Activated naive CD4-positive, alpha-beta T cell treated with anti-CD3 and anti-CD28 coated beads, Interleukin-2, amount 50 U/mL, for 16 hours (primary cell): Measurements from ENCODE around the gene FAM240B.

Experiments
- DNase-seq: peaks from one replicate; pipeline ENCODE4 v3.0.0-alpha.2; 2020

FAM240B gene

DNA sequence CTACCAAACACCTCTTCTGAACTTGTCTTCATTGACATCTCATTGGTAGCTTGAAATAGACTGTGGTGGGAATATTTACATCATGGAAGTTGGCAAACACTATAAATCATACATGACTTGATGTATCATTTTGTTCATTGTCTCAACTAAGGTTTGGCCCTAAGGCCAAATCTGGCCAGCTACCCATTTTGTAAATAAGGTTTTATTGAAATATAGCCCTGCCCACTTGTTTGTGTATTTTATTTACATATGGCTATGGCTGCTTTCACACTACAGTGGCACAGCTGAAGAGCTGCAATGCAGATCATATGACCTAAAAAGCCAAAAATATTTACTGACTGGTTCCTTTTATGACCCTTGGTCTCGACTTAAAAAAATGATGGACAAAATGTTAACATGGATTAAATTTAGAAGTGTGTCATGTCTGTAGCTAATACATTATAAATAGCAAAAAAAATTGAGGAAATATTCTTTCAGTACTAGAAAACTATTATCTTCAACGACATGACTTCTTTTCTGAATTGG is 22.1 kb downstream of the FAM240B start:
- DNase-seq: no peak

DNA sequence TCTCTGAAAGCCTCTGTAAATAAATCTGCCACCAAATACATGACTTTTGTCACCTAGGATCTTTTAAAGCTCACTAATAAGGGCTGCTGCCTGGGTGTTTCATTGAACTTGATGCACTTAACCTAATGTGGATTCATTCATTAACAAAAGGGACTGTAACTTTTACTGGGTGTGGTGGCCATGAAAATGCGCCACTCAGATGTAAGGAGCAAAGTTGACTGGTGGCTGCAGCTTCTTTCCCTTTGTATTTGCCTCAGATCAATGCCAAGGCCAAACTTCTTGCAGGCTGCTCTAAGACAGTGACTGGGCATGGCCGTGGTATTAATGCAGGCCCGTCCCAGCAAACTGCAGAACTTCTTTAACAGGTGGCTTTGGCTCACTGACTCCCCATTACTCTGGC is 22.9 kb downstream of the FAM240B start:
- DNase-seq: no peak

DNA sequence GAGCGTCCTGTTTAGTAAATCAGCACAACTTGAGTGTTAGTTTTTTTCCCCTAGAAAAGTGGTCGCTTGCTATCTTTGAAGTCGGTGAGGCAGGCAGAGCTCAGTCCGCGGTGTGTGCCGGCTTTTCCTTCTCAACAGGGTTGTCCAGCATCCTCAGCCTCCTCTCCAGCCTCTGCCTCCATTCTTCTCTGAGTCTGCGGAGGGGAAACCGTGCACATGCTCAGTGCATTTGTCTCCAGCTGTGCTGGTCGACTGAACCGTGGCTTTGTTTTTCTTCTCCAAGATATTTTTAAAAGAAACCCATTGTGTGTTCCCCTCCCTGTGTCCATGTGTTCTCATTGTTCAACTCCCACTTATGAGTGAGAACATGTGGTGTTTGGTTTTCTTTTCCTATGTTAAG is 25.3 kb downstream of the FAM240B start:
- no peak for DNase-seq

DNA sequence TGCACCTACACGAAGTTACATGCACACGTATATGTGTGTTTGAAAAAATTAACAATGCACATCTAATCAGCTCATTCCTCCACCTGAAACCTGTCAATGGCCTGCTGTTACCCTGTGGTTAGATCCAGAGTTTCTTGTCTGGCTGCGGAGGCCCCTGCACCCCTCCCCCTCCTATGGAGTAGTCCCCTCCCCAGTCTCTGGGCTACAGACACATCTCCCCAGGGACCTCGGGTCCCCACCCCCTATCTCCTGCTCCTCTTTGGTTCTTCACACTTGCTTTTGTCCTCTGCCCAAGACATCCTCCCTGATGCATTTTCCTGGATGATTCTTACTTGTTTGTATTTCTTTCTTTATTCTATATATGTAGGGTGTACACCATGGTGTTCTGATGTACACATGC is 27.2 kb downstream of the FAM240B start:
- no peak for DNase-seq

DNA sequence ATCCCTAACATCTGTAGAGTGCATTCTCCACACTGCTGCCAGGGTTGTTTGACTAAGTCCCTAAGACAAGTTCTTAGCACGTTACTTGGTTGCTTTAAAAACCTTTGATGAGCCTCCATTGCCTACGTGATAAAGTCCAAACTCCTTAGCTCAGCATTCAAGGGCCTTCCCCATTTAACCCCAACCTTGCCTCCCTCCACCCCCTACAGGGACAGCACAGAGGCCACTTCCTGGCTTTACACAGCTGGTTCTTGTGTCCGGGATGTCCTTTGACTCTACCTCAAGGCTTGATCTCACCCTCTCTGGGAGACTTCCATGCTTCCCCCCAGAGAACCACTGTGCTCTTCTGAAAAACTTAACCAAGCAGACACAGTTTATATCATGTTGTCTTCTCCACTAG is 29.4 kb downstream of the FAM240B start:
- no peak for DNase-seq

DNA sequence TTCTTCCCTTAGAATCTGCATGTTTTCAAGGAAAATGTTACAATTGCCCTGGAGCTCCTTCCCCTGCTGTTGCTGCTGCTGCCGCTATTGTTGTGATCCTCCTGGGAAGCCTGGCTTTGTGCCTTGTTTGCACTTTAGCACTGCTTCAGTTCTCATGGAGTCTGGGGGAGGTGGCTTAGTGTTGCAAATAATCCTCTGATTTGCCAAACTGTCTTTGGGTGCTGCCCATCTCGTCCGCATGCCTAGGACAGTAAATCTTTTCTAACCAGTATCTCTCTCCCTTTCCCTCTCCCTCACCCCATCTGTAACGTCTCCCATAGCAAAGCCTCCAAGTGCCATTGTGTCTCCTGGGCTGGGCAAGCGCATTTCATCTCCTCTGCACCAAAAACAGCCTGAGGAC is 30.3 kb downstream of the FAM240B start:
- no peak for DNase-seq

DNA sequence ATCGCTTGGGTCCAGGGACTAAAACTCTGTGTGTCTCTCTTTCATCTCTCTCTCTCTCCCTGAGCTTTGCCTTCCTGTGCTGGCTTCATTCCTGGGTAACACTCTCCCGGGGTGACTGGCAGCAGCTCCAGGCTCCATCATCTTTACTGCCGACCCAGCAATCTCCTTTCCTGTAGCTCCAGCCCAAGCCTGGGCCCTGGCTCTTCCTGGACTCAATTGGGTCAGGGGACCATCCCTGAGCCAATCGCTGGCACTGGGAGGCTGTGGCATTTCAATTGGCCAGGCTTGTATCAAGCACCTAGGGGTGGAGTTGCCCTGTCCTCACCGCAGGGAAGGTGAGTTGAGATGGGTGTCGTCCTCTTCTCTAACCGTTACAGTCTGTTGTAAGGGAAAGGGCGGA is 31.9 kb downstream of the FAM240B start:
- no peak for DNase-seq

DNA sequence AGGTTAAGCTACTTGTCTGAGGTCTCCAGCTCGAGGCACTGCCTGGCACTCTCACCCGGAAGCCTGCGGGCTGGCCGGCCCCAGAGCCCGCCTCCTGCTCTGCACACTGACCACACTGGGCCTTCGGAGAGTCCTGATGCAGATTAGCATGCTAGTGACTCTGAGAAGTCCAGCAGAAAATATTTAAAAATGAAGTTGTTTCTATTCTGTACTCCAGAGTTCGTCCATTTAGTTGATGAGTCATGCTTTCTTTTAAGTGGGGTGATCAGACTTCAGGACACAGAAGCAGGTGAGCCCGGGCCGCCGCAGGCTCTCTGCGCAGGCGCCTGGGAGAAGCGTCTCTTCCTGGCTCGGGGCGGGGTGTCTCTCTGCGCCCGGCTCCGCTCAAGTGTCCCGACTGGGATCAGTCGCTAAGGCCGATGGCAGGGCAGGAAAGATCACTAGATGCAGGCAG is 32.5 kb downstream of the FAM240B start:
- peak; percentile 16 for DNase-seq

DNA sequence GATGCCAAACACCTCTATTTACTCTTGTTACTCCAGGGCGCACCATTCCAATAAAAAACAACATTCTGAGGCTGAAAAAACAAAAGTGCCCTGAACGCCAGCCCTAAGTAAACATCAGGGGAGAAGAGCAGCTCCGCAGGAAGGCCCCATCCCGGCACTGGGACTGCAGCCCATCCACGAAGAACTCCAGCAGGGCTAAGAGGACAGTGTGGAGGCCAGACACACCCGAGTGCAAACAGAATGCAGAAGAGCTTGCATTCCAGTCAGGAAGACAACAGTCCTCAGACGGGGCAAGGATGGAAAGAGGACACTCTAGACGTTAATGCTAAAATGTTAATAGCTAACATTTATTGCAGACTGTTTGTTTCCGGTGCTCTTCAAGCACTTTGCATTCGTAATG is 33.0 kb downstream of the FAM240B start:
- DNase-seq: no peak

DNA sequence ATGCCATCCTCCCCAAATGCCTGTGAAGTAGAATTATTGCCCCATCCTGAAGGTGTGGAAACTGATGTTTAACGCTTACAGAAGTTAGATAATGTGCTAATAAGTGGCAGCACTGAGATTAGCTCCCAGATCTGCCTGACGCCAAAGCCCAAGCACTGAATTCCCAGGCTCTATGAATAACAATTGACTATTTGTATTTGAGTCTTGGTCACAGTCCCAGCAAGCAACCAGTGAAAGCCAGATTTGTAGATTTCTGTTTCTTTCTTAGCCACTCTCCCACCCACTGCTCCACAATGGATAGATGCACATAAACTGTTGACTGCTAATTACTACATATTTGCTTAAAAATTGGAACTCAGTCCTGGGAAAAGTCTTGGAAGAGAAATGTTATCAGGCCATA is 34.4 kb downstream of the FAM240B start:
- DNase-seq: no peak

DNA sequence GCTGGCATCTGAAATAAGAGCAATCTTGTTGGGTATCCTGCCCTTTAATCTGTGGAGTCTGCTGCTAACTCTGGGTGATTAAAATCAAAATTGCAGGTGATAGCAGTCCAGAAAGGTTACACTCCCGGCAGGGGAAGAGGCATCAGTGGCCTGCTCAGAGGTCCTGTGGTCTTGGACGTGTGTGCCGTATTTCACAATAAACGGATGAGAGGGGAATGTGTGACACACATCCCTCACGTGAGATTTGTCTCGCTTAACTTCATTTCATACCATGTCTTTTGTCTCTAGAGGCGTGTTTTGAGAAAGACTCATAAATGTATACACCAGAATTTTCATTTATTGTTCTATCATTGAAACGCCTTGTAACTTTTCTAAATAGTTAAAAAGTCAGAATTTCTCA is 36.6 kb downstream of the FAM240B start:
- DNase-seq: no peak

DNA sequence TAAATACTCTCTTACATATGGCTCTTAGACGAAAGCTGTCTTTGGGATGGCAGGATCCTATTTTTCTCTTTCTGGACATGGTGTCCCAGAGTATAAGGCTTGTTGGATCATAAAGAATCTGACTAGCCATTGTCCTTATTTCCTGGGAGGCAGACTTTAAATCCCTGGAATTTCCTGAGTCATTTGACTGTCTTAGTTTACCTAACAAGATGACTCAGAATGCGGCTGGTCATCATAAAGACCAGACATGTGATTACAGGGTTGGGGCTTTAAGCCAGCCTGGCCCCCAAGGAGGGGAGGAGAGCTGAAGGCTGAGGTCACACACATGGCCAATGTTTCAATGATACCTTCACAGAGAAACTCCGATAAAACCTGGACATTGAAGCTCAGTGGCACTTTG is 37.2 kb downstream of the FAM240B start:
- DNase-seq: no peak

DNA sequence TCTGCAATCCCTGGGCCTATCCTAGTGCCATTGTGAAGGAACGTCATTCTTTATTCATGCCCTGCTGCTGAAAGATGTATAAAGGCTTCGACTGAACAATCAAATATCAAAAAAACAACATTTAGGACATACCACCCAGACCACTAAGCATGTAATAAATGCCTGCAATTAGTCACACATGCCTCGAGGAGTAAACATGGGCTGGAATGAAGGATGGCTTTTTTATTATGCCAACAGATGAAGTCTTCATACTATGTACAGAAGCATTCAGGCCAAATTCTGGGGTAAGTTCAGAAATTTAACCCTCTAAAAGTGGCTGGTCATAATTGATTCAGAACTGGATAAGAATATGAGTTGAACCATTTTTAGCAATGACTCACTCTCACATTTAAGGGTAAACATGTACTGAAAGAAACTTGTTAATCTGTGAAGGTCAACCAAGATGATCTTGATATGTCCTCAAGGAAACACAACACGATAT is 38.1 kb downstream of the FAM240B start:
- no peak for DNase-seq

DNA sequence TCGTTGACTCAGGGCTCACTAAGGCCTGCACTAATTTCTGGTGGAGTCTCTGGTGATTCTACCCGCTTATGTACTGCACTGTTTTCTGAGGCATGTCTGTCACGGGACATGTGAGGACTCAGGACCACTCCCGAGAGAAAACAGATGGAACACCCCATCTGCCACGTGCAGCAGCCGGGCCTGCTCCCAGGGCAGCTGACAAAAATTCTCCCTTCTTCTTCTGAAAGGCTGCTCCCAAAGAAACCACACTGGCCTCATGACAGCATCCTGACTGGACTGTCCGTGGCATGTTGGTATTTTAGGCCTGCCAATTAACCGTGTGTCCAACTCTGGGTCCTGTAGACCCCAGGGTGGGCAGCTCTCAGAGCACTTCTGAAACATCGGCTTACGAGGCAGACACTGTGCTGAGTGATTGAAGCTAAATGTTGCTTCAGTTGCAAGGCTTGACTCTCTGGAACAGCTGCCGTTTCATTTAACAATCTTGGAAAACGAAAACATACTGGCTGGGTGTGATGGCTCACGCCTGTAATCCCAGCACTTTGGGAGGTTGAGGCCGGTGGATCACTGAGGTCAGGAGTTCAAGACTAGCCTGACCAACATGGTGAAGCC is 39.0 kb downstream of the FAM240B start:
- no peak for DNase-seq

DNA sequence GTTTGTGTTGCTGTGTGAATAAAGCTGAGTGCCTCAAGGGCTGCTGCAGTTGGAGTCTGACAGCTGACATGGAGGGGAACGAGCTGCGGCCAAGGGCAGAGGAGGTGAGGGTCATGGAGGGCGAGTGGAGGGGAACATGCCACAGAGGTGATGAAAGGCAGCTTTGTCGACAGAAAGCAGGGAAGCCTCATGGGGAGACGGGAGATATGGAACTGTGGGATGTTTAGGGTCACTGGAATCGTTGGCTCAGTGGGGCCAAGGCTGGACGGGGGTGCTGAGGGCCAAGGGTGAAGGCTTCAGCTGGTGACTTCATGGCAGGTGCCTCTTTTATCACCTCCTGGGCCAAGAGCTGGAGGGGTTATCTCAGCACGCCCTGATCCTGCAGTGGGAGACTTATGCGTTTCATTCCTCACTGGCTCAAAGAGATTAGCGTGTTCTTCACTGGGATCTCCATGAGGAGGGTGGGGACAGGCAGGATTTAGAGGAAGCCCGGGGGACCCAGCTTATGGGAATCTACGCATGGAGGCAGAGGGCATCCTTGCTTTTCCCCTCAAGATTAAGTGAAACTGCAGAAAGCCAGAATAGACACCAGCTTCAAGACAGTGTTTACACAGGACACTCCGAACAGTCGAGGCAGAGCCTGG is 42.2 kb downstream of the FAM240B start:
- no peak for DNase-seq

DNA sequence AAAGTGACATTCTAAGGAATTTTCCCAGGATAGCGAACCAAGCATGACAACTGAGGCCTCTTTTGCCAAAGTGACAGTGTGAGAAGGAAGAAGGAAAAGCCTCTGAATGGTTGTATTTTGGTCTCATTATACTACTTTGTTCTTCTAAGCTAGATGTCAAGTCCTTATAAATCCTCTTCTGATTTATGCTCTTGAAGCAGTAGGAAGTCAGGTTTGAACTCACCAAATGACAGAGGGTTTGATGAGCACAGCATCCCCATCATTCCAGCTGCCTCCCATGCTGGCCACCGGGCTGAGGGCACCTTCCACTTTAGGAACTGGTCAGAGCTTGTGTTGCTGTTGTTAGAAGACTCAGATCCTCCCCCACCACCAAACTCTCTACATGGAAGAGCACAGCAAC is 44.1 kb downstream of the FAM240B start:
- no peak for DNase-seq

DNA sequence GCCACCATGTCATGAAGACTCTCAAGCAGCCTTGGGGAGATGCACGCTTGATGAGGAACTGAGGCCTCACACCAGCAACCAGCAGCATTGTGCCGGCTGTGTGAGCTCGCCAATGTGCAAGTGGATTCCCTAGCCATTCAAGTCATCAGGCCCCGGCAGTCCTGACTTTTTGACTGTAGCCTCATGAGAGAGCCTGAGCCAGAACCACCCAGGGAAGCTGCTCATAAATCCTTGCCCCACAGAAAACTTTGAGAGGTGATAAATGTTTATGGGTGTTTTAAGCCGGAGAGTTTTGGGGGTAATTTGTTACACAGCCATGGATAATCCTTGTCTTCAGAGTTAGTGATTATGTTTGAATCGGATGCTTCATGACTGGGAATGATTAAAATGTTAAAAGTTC is 44.7 kb downstream of the FAM240B start:
- DNase-seq: no peak

DNA sequence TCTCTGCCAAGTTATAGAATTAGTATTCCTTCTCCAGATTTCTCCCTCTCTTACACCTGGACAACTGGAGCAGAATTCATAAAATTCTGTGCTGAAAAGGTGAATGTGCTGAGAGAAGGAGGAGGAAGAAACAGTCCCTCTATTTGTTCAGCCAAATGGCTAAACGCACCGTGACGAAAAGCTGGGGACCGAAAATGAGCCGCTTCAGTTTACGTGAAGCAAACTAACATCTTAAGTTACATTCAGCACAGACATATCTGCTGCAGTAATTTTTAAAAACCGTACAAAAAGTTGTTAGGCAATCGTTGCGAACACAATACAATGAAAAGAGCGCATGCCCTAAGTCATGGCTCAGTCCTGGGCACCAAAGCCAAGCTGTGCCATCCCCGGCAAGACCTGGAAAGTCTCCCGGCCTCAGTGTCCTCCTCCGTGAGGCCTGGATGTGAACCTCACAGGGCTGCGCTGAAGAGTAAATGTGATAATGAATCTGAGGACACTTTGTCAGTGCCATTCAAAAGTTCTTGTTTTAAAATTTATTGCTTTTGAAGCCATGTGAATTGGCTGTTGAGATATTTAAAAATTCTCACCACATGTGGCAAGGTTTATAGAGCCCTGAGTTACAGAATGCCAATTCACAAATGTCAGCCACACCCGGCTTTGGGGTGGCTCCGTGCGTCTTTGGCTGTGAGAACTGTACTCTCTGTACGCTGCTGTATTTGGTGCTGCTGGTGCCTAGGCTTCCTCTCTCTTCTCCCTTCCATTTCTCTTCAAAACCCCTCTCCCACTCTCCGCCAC is 46.3 kb downstream of the FAM240B start:
- no peak for DNase-seq

DNA sequence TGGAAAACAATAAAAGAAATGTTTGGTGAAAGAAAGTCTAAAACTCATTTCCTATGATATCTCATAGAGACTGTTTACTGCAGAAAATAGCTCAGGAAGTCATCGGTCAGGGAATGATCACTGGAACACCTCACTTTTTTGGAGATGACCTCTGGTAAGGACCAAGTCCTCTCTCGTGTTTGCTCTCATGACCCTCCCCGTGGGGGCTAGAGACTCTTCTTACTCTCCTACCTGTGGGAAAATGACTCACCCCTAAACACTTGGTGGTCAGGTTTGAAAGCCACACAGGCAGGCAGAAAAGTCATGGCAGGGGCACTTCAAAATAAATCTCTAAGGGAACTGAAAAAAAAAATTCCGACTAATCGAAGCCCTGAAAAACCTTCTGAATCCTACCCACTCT is 48.2 kb downstream of the FAM240B start:
- DNase-seq: no peak

DNA sequence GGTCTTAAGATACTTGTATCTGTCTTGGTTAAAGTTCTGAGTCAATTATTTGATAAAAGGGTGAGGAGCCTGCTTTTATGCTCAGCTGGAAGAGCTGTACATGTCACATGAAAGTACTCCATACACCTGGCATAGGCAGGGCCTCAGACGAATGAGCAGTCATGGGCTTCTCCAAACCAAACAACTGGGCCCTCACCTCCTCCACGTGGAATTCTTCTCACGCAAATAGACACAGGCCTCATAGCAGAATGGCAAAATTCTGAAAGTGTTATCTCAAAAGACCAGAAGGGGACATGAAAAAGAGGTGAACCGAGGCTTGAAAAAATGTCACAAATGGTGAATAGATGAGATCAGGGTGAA is 48.6 kb downstream of the FAM240B start:
- no peak for DNase-seq

DNA sequence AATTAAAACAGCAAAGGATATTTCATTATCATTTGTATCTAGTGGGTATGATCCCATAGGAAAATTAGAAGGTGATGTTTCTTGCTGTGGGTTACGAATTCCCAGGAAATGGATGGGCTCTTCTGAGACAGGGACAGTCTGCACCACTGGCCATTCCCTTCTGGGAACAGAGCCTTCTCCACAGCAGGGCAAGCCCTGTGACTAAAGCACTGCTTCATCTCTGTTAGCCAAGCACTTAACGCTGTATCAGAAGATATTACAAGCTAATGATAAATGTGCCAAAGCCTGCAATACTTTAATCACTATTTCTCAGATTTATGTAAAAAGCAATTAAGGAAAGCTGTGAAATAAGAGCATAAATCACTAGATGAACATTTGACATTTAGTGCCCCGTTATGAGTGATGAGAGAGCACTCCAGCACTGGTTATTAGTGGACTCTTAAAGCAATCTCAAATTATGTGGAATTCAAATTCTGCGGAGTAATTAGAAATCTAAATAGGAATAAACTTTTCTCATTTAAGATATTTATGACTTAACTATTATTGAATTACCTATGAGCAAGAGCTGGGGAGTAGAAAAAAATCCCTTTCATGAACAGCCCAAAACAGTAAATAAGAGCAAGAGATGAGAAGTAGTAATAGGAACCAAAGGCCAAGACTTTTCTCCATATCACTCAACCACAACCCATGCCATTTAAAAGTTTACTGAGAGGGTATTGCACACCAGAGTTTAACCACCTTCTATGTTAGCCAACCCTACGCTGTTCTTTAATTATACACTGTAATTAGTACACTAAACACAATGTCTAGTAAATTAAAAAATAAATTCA is 49.2 kb downstream of the FAM240B start:
- no peak for DNase-seq

DNA sequence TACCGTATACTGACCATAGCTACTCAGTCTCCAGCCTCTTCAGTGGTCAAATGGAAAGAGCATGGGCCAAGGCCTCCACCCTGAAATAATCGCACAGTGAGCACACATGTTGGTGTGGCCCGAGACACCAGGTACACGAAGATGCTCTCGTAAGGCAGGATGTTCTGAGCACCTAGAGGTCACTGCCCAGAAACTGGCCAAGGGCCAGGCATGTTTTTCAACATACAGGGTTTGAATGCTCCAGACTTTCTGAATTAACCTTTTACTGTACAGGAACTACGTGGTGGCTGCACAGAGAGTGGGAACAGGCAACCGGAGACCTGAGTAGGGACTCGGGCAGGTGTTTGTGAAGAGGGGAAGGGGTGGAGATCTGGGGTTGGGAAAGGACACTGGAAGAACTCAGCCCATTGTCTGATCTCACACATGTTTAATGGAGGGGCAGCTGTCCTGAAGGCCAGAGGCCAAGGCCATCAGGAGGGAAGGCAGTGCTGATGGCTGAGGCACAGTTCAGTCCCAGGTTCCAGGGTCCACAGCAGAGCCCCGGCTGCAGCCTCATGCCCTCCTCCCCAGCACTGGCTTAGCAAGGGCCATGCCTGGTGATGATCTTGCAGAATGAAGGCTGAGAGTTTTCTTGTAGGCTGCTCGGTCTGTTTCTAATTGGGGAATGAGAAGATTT is 51.0 kb downstream of the FAM240B start:
- DNase-seq: no peak
